Stimulated activated CD8-positive, alpha-beta memory T cell treated with anti-CD3 and anti-CD28 coated beads, Interleukin-7, amount 100 ng/mL, for 1 hour (primary cell): ENCODE measurements around the gene DPF3.

Experiments used
- DNase-seq, 2 donors: peaks; one replicate each; pipeline ENCODE4 v3.0.0-alpha.2; 2020; ENCODE audit warnings: low read depth in 2 of 2

DPF3 gene

DNA sequence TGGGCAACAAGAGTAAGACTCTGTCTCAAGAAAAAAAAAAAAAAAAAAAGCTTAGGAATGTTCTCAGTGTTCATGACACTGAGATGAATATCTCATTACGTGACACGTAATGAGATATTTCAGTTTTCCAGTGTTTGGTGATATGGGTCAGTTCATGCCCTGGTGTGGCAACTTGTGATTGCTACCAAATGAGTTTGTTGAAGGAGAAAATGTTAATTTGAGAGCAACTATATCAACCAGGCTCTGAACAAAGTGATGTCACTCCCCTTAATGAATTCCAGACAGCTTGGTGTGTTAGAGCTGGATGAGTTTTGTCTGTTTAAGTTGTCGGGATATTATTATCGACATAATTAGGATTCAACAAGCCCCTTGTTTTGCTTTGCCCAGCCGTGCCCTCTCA, 211.7 kb downstream of the DPF3 start:
- no peak for DNase-seq

GRCh38 chr14:72680853-72681640, 212.9 kb downstream of the DPF3 start:
- no peak for DNase-seq

DNA sequence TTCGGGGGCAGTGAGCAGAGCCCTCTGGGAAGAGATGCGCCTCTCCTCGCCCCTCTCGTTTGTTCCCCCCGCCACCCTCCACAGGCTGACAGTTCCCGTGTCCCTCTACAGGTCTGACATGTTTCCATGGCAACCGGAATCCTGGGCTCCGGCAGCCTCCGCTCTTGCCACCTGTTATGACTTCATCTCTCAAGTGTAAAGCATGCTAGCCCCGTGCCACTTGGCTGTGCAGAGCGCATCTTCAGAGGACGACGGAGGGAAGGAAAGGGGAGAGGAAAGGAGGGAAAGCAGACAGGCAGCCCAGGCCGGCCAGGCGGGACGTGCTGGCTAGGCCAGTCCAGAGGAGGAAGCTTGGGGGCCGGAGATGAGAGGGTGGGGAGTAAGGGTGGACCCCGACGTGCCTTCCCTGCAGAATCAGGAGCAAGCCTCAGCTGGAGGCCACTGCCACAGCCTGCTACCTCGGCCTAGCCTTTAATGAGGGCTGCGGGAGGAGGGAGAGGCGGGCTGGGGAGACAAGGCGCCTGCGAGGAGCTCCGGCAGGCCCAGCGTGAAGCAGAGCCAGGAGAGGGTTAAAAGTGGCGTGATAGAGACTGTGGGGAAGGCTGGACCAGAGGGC, 214.3 kb downstream of the DPF3 start:
- no peak for DNase-seq

- no peak for DNase-seq
These were observed 214.8 kb downstream of the DPF3 start for GRCh38 chr14:72679141-72679535.

GRCh38 chr14:72678356-72678755, 215.5 kb downstream of the DPF3 start:
- no peak for DNase-seq

- no peak for DNase-seq
These were observed 216.2 kb downstream of the DPF3 start for GRCh38 chr14:72677664-72678063.

DNA sequence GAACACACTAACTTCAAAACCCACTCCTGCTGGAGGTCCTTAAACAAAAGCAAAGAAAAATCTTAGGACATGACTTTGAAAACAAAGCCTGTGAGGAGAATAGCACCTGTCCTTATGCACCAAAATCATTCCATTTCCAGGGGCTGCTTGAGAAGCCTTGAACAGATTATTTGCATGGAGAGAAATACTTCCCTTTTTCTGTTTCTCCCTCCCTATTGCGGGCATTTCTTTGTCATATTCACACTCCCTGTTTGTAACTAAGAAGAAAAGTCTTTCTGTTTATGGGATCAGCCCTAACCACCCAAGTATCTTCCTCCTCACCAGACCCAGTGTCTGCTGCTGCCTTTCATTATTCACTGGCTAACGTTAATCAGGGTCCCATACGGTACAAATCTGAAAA, 218.8 kb downstream of the DPF3 start:
- DNase-seq = no peak

DNA sequence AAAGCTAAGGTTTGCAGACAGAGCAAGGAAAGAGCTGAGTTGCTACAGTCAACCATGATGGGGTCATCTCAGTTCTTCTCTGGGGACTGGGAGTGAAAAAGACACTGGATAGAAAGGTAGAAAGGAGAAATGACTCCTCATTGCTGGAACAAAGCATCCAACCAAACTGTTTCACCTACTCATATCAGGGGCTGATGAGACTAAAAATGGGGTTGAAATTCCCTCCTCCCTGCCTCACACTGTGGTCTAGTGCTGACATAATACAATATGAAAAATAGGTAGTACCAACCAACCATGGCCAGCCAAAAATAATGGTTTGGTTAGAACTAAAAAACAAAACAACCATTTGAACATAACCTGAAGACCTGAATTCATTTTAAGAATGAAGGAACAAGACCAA, 220.7 kb downstream of the DPF3 start:
- no peak for DNase-seq

DNA sequence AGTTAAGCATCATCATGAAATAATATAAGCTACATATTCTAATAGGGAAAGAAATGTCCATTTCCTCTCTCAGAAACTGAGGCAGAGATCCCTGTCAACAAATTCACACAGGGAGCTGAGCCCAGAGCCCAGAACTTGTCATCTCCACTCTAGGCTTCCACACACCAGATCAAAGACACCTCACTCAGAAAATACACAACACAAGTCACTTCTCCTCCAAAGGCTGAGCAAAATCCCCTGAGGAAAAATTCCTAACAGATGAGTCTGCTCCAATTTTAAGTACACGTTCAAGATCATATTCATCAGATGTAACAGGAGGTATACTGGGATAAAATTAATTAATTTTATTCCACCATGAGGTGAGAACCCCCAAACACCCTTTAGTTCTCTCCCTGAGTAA, 227.3 kb downstream of the DPF3 start:
- DNase-seq = no peak

DNA sequence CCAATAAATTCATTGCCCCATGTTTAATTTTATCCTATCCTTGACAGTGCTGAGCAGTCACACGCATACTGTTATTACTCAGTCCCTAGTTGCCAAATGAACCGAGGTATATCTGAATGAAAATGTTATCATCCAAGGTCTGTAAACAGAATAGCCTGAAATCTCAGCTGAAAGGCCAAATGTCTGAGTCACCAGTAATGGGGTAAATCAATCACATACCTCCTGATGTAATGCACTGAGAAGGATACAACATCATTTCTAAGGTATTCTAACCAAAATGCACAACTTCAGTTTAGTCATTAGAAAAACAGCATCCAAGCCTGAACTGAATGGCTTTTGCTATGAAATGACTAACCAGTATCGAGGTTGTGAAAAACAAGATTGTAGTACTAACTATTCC, 228.6 kb downstream of the DPF3 start:
- DNase-seq = no peak

DNA sequence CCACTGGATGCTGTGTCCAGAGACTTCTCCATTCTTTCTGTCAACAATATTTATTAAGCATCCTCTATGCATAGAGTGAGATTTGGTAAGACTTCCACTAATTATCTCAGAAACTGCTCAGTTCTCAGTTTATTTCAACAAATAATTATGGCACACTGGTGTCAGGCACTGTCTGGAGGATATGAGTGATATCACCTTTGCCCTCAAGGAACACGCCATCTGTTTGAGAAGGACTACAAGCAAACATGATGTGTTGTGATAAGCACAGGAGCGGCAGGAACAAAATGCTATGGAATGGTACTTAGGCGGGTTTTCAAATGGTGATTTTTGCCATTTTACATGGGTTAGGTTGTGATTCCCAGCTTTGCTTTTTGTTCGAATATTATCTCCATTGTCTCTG, 229.2 kb downstream of the DPF3 start:
- no peak for DNase-seq

DNA sequence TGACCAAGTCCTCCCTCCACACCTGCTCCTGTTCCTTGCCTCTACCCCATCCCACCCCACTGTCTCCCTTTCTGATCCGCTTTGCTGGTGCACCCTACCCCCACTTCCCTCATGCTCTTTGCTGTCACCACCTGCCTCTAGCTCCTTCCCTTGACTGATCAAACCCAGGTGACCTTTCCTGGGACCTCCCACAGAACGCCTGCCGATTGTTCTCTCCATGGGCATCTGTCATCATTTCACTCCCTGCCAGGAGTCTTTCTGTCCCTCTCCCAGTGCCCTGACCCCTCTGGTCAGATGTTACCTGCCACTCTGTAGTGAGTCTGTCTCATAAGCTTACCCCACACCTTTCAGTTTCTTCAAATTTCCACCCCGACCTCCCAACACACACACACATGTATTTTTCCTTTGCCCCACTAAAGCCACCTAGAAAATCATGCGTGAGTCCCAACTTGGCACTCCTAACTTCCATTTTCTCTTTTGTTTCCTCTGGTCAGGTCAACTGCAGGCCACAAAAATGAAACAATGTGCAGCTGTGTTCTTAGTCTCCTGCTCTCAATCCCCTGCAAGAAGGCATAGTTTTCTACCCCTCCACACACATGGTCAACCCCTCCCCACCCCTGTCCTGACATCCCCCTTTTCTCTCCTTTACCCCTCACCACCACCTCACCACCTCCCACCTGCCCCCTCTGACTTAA, 229.8 kb downstream of the DPF3 start:
- no peak for DNase-seq

GRCh38 chr14:72663076-72663487, 230.8 kb downstream of the DPF3 start:
- no peak for DNase-seq

DNA sequence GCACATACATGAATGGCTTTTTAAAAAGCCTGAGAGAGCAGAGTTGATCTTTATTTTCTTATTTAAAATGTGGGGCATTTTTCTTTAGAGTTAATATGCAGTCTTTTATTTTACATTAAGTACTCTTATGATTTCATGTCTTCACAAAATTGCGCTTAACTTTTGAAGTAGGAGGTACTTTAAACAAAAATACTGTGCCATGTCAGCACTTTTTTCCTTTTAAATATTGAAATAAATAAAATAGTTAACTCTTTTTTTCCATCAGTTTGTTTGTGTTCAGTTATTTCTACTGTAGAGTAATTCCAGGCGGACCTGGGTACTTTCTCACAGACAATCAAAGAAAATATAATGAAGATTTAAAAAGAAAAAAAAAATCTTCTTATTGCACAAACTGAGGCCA, 231.7 kb downstream of the DPF3 start:
- no peak for DNase-seq

DNA sequence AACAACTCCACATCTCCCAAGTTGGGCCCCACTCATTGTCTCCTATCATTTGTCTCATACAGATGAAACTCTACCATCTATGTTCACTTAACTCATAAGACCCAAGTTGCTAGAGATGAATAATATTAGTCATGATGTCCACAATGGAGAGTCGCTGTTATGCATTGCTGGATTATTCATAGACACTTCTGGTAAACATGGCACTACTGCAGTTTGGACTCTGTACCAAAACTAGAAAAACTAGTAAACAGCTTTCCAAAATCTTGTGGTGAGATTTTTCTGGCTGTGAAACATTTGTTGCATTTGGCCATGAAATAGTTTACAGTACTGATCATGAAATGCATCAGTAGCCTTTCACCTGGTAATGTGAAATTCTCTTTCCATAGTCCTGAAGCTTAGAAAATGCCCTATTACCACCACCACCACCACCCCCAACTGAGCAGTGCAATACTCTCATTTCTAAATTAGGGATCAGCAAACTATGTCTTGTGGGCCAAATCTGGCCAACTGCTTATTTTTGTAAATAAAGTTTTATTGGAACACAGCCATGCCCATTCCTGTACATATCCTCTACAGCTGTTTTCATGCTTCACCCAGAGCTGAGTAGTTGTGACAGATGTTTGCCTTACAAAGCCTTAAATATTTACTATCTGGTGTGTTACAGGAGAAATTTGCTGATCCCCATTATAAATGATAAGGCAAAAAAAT, 236.5 kb downstream of the DPF3 start:
- DNase-seq = no peak

DNA sequence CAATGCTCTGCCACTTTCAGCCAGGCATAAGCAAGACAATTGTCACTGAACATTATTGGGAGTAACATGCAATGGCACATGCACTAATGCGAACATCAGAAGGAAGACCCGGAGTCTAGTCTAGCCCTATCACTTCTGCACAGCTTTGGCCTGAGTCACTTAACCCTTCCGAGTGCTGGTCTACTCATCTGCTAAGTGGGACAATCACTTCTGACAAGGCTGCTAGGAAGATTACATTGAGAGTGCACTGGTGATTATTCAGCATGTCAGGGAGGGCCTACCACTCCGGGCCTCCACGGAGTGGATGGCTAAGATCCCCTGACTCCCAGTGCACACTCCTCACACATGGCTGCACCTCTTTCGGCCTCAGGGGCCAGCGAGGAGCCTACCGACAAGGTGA, 240.9 kb downstream of the DPF3 start:
- no peak for DNase-seq

DNA sequence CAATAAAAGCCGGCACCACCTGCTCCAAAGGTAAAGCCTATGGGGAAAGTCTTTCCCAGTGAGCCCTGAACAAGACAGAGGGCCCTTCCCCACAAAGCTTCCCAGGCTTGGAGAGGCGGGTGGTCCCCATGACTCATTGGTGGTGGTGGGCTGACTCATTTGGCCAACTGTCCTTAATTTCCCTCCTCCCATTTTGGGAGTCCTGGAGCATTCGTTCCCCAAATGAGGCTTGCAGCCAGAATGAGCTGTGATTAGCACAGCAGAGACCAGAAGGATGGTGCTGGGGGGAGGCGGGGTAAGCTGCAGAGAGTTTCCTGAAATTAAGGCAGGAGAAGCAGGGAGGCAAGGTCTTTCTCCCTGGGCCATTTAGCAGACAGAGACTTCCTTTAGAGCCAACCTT, 241.7 kb downstream of the DPF3 start:
- DNase-seq = no peak

GRCh38 chr14:72651714-72652113, 242.2 kb downstream of the DPF3 start:
- no peak for DNase-seq

GRCh38 chr14:72651081-72651480, 242.8 kb downstream of the DPF3 start:
- no peak for DNase-seq

DNA sequence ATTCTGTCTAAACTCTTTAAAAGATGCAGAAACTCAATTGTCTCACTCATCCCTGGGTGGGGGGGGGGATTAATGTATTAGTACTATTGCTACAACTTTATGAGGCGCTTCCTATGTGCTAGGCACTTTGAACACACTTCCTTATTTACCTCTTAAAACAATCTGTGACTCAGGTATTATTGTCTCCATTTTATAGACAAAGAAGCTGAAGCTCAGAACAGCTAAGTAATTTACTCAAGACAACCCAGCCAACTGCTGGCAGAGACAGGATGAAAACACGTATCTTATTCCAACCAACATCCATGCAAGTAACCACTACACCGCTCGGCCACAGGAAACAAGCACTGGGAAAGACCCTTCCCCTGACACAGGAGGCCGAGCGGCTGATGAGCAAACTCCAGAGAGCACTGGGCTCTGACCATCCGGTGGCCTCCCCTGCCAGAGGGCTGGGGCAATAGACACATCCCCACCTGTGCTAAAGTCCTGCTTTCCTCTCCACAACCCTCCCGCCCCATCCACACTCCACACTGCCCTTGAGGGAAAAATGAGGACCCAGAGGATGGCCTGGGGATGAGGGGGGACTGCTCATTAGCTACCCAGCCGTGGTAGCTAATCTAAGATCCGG, 244.2 kb downstream of the DPF3 start:
- no peak for DNase-seq

- no peak for DNase-seq
These were observed 246.1 kb downstream of the DPF3 start for GRCh38 chr14:72647782-72648181.
